ENCODE data around the gene MARCHF2. TPM values are rescaled to one million over a fixed set of nuclear protein-coding genes. Genes with fewer than 3 reads are reported as not detected.

MARCHF2 gene
- total RNA-seq, 1 donor from 2014 or later = 30.9 TPM

DNA sequence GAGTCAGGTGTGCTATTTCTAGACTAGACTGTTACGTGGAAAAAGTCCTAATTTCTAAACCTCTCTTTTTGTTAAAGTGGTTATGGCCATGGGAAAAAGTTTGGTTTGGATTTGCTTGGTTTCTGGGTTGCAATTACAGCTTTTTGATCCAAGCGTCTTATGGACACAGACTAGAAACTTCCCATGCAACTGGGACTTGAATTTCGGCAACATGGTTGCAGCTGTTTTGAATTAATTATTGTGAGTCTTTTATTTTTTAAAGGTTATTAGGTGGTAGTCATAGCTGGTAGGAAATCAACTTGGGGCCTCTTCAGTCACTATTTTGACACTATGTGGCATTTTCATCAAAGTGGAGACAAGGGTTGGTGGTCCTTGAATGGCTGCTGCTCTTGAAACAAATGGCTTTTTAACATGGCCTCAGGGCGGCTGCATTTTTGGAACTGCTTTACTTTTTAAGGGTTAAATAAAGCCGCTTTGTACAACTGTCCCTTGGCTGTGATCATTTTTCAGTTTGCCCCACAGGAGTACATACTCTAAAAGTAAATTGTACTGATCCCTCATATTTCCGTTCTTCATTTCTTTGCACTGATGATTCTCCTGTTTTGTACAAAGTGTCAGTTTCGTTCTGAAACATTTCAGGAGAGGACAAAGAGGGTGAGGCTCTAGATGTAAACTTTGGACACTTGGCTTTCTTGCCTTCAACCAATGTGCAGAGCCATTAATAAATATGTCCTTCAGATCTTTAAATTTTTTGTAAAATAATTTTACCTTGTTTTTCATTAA lies 47.6 kb downstream of the MARCHF2 start:
- Histone ChIP-seq H3K27me3 (ENCODE audit: insufficient read depth, low read length) (no peaks in the 10 kb centered on the region), H3K27ac (ENCODE audit: low read depth, low read length) (peak overlapping the region; percentile 78), H3K36me3 (ENCODE audit: insufficient read depth, low read length) (peaks cover 34% of the 10 kb centered on the region), H3K4me3 (ENCODE audit: insufficient read depth, low read depth, low read length) (no peak overlapping the region), H3K9ac (ENCODE audit: low read length) (peak overlapping the region; percentile 64), H4K20me1 (ENCODE audit: insufficient read depth, low read length) (peaks cover 100% of the 10 kb centered on the region), H2AFZ (ENCODE audit: low read depth, low read length) (no peak overlapping the region), H3K79me2 (ENCODE audit: insufficient read depth, low read length) (peaks cover 96% of the 10 kb centered on the region), H3K4me2 (ENCODE audit: low read length) (peak overlapping the region; percentile 80), H3K4me1 (ENCODE audit: insufficient read depth, low read length) (peaks cover 32% of the 10 kb centered on the region), H3K9me3 (ENCODE audit: insufficient read depth, low read depth, low read length) (no peaks in the 10 kb centered on the region)
- peak overlapping the region; percentile 72 for H3K4me3 Mint-ChIP-seq (ENCODE audit: unreplicated experiment)
- peak; percentile 26 for FAIRE-seq
- no peak for DNase-seq (ENCODE audit: low read depth)
- peaks cover 46% of the 10 kb centered on the region for H3K4me1 Mint-ChIP-seq (ENCODE audit: low read depth, unreplicated experiment)
- H3K27ac Mint-ChIP-seq (ENCODE audit: unreplicated experiment) = peak overlapping the region; percentile 89
- TF ChIP-seq EZH2 (IDR thresholded peaks at IDR 0.05; ENCODE audit: insufficient read depth, low read length) = no peak
- TF ChIP-seq, protein P1, sequence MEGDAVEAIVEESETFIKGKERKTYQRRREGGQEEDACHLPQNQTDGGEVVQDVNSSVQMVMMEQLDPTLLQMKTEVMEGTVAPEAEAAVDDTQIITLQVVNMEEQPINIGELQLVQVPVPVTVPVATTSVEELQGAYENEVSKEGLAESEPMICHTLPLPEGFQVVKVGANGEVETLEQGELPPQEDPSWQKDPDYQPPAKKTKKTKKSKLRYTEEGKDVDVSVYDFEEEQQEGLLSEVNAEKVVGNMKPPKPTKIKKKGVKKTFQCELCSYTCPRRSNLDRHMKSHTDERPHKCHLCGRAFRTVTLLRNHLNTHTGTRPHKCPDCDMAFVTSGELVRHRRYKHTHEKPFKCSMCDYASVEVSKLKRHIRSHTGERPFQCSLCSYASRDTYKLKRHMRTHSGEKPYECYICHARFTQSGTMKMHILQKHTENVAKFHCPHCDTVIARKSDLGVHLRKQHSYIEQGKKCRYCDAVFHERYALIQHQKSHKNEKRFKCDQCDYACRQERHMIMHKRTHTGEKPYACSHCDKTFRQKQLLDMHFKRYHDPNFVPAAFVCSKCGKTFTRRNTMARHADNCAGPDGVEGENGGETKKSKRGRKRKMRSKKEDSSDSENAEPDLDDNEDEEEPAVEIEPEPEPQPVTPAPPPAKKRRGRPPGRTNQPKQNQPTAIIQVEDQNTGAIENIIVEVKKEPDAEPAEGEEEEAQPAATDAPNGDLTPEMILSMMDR (IDR thresholded peaks at IDR 0.05; ENCODE audit: insufficient read depth, low read depth, low read length) = no peak
- H3K36me3 Mint-ChIP-seq (ENCODE audit: low read depth, unreplicated experiment) = peaks cover 20% of the 10 kb centered on the region
- H3K9me3 Mint-ChIP-seq (ENCODE audit: unreplicated experiment) = peaks cover 3% of the 10 kb centered on the region
- H3K27me3 Mint-ChIP-seq (ENCODE audit: low read depth, unreplicated experiment) = no peaks in the 10 kb centered on the region

DNA sequence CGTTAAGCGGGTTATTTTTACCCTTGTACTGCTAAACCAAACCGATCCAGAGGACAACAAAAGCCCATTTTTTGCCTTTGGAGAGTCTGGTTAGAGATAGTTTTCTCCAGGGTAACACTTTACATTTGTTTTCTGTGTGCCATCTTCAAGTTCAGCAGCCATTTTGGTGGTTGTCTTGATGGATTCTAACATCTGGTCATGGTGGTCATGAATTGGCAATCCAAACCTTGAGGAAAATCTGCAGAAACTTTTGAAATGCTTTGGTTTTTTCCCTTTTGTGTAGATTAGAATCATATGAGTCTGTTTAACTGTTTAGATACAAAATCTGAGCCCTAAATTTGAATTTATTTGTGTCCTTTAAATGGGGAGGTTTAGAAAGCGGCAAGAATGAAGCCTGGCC lies 48.3 kb downstream of the MARCHF2 start:
- TF ChIP-seq EZH2 (IDR thresholded peaks at IDR 0.05; ENCODE audit: insufficient read depth, low read length) = no peak
- TF ChIP-seq, protein P1 (IDR thresholded peaks at IDR 0.05; ENCODE audit: insufficient read depth, low read depth, low read length) = no peak
- no peak for DNase-seq (ENCODE audit: low read depth)
- Mint-ChIP-seq H3K9me3 (ENCODE audit: unreplicated experiment) (peaks cover 3% of the 10 kb centered on the region), H3K4me3 (ENCODE audit: unreplicated experiment) (no peak overlapping the region), H3K4me1 (ENCODE audit: low read depth, unreplicated experiment) (peaks cover 45% of the 10 kb centered on the region), H3K27ac (ENCODE audit: unreplicated experiment) (no peak overlapping the region), H3K36me3 (ENCODE audit: low read depth, unreplicated experiment) (peaks cover 21% of the 10 kb centered on the region), H3K27me3 (ENCODE audit: low read depth, unreplicated experiment) (no peaks in the 10 kb centered on the region)
- no peak for FAIRE-seq
- peaks cover 30% of the 10 kb centered on the region for H3K36me3 ChIP-seq (ENCODE audit: insufficient read depth, low read length)
- no peaks in the 10 kb centered on the region for H3K9me3 ChIP-seq (ENCODE audit: insufficient read depth, low read depth, low read length)
- H3K4me1 ChIP-seq (ENCODE audit: insufficient read depth, low read length) = peaks cover 32% of the 10 kb centered on the region
- H4K20me1 ChIP-seq (ENCODE audit: insufficient read depth, low read length) = peaks cover 99% of the 10 kb centered on the region
- no peak overlapping the region for H3K4me3 ChIP-seq (ENCODE audit: insufficient read depth, low read depth, low read length)
- H3K4me2 ChIP-seq (ENCODE audit: low read length) = no peak overlapping the region
- no peak overlapping the region for H2AFZ ChIP-seq (ENCODE audit: low read depth, low read length)
- H3K9ac ChIP-seq (ENCODE audit: low read length) = no peak overlapping the region
- H3K27me3 ChIP-seq (ENCODE audit: insufficient read depth, low read length) = no peaks in the 10 kb centered on the region
- H3K27ac ChIP-seq (ENCODE audit: low read depth, low read length) = no peak overlapping the region
- H3K79me2 ChIP-seq (ENCODE audit: insufficient read depth, low read length) = peaks cover 95% of the 10 kb centered on the region

DNA sequence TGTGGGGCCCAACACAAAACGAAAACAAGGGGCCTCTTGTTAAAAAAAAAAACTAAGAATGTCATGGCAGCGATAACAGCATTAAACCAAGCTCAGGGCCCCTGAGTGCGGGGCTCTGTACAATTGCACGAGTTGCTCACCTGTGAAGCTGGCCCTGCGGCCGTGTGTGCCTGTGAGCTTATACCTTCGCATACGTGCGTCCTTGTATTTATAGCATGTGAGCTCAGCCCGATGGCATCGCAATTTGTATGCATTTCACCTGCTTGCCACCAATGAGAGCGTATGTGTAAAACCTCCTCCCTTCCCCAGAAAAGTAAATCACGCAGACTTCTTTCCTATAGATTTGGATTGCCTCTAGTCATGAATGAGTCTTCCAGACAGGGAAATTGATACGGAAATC lies 48.8 kb downstream of the MARCHF2 start:
- no peaks in the 10 kb centered on the region for H3K9me3 ChIP-seq (ENCODE audit: insufficient read depth, low read depth, low read length)
- H3K27ac ChIP-seq (ENCODE audit: low read depth, low read length) = no peak overlapping the region
- Mint-ChIP-seq H3K9me3 (ENCODE audit: unreplicated experiment) (peaks cover 3% of the 10 kb centered on the region), H3K36me3 (ENCODE audit: low read depth, unreplicated experiment) (peaks cover 18% of the 10 kb centered on the region), H3K4me1 (ENCODE audit: low read depth, unreplicated experiment) (peaks cover 42% of the 10 kb centered on the region), H3K27me3 (ENCODE audit: low read depth, unreplicated experiment) (no peaks in the 10 kb centered on the region), H3K27ac (ENCODE audit: unreplicated experiment) (no peak overlapping the region), H3K4me3 (ENCODE audit: unreplicated experiment) (no peak overlapping the region)
- no peaks in the 10 kb centered on the region for H3K27me3 ChIP-seq (ENCODE audit: insufficient read depth, low read length)
- H2AFZ ChIP-seq (ENCODE audit: low read depth, low read length) = no peak overlapping the region
- DNase-seq (ENCODE audit: low read depth) (no peak), FAIRE-seq (no peak)
- H3K36me3 ChIP-seq (ENCODE audit: insufficient read depth, low read length) = peaks cover 29% of the 10 kb centered on the region
- H3K4me1 ChIP-seq (ENCODE audit: insufficient read depth, low read length) = peaks cover 32% of the 10 kb centered on the region
- H3K79me2 ChIP-seq (ENCODE audit: insufficient read depth, low read length) = peaks cover 93% of the 10 kb centered on the region
- H3K4me2 ChIP-seq (ENCODE audit: low read length) = no peak overlapping the region
- no peak overlapping the region for H3K9ac ChIP-seq (ENCODE audit: low read length)
- TF ChIP-seq, protein P1 (IDR thresholded peaks at IDR 0.05; ENCODE audit: insufficient read depth, low read depth, low read length) = no peak
- TF ChIP-seq EZH2 (IDR thresholded peaks at IDR 0.05; ENCODE audit: insufficient read depth, low read length) = no peak
- peaks cover 96% of the 10 kb centered on the region for H4K20me1 ChIP-seq (ENCODE audit: insufficient read depth, low read length)
- no peak overlapping the region for H3K4me3 ChIP-seq (ENCODE audit: insufficient read depth, low read depth, low read length)

All from astrocyte (in vitro differentiated cells and primary cell).